SK-N-SH (cell line): ENCODE measurements around the gene FRY. TPM values are rescaled to one million over a fixed set of nuclear protein-coding genes. Genes with fewer than 3 reads are reported as not detected.

Source experiments
- CTCF ChIA-PET: fragments of 300-600, 350-600 bp; formaldehyde crosslinking; extraction: SDS; loops from one replicate; lab custom pipeline; 2021; lab: Yijun Ruan, JAX
- POLR2A ChIA-PET: fragments of 350-600 bp; sonication (Branson Sonifier 250); formaldehyde crosslinking; extraction: SDS; loops from one replicate; lab custom pipeline; 2020; ENCODE audit warnings: antibody characterized with exemption, inconsistent platforms; lab: Yijun Ruan, JAX
- DNase-seq: peaks from one replicate; pipeline ENCODE4 v3.0.0; 2012
- H2AFZ ChIP-seq: fragments of 200-600 bp; sonication (generic); 2 replicates; pipeline ENCODE4 v1.8.1; 2016; ENCODE audit warnings: antibody characterized with exemption, mild to moderate bottlenecking, low read depth
- H3F3A ChIP-seq: fragments of 200-600 bp; sonication (generic); replicated peaks from 2 replicates; pipeline ENCODE3; 2016; ENCODE audit warnings: antibody characterized with exemption, mild to moderate bottlenecking; ENCODE audit not compliant: insufficient read depth
- H3K27ac ChIP-seq, 2 experiments: fragments of 200-500 bp in 1 of 2; fragments of 200-600 bp in 1 of 2; sonication (Bioruptor generic) in 1 of 2; sonication (generic), shearing (Covaris generic) in 1 of 2; 2 replicates each; pipeline versions ENCODE4 v1.5.1 to v1.6.1; 2014 to 2016; ENCODE audit warnings: low read depth in 2 of 2, inconsistent platforms in 1 of 2, low read length in 1 of 2, mild to moderate bottlenecking in 1 of 2, mixed read lengths in 1 of 2
- H3K27me3 ChIP-seq: fragments of 200-600 bp; sonication (generic), shearing (Covaris generic); 2 replicates; pipeline ENCODE4 v1.6.1; 2016; ENCODE audit warnings: mixed run types; ENCODE audit not compliant: insufficient read depth
- H3K36me3 ChIP-seq, 2 experiments: fragments of 200-500 bp in 1 of 2; fragments of 200-600 bp in 1 of 2; sonication (Bioruptor generic) in 1 of 2; sonication (generic) in 1 of 2; replicated peaks in 1 of 2; 2 replicates each; pipeline versions ENCODE3 to v1.5.1; 2014 to 2016; ENCODE audit warnings: low read length in 1 of 2, mild to moderate bottlenecking in 1 of 2; ENCODE audit not compliant: insufficient read depth in 2 of 2, control insufficient read depth in 1 of 2
- H3K4me1 ChIP-seq, 2 experiments: fragments of 200-500 bp in 1 of 2; fragments of 200-600 bp in 1 of 2; sonication (Bioruptor generic) in 1 of 2; sonication (generic), shearing (Covaris generic) in 1 of 2; 2 replicates each; pipeline versions ENCODE4 v1.5.1 to v1.6.1; 2014 to 2016; ENCODE audit warnings: low read depth in 1 of 2, low read length in 1 of 2, mixed run types in 1 of 2; ENCODE audit not compliant: insufficient read depth in 2 of 2, control insufficient read depth in 1 of 2
- H3K4me2 ChIP-seq: fragments of 200-600 bp; sonication (generic), shearing (Covaris generic); 2 replicates; pipeline ENCODE4 v1.6.1; 2017; ENCODE audit warnings: mixed run types
- H3K4me3 ChIP-seq, 2 experiments: fragments of 200-500 bp in 1 of 2; fragments of 200-600 bp in 1 of 2; sonication (Bioruptor generic) in 1 of 2; sonication (generic), shearing (Covaris generic) in 1 of 2; 2 replicates each; pipeline versions ENCODE4 v1.5.1 to v1.8.1; 2014 to 2016; ENCODE audit warnings: low read depth in 2 of 2, inconsistent platforms in 1 of 2, low read length in 1 of 2, mild to moderate bottlenecking in 1 of 2, mixed read lengths in 1 of 2, moderate library complexity in 1 of 2
- H3K79me2 ChIP-seq: fragments of 200-600 bp; sonication (generic); 2 replicates; pipeline ENCODE4 v1.8.1; 2017; ENCODE audit warnings: mild to moderate bottlenecking; ENCODE audit not compliant: insufficient read depth
- H3K9ac ChIP-seq: fragments of 200-600 bp; sonication (generic); 2 replicates; pipeline ENCODE4 v1.6.1; 2017; ENCODE audit warnings: mixed run types
- H3K9me2 ChIP-seq: fragments of 200-600 bp; sonication (generic); 2 replicates; pipeline ENCODE4 v1.6.1; 2017; ENCODE audit warnings: mixed run types
- H3K9me3 ChIP-seq: fragments of 200-600 bp; sonication (generic); 2 replicates; pipeline ENCODE4 v1.6.1; 2017; ENCODE audit warnings: mixed run types, mild to moderate bottlenecking, moderate library complexity
- H4K20me1 ChIP-seq: fragments of 200-600 bp; sonication (generic); 2 replicates; pipeline ENCODE4 v1.6.1; 2017; ENCODE audit warnings: mild to moderate bottlenecking, mixed run types; ENCODE audit not compliant: insufficient read depth
- CHD2 ChIP-seq: fragments of 150-350 bp; IDR thresholded peaks from 2 replicates; pipeline ENCODE4 v1.6.1; 2018; ENCODE audit warnings: low read length; ENCODE audit not compliant: partially characterized antibody
- ELF1 ChIP-seq: IDR thresholded peaks from 2 replicates; pipeline ENCODE4 v1.4.0; 2012
- EP300 ChIP-seq, 2 experiments: IDR thresholded peaks; 2 replicates each; pipeline versions ENCODE4 v1.4.0 to v1.6.1; 2012; ENCODE audit warnings: borderline replicate concordance in 1 of 2, low read depth in 1 of 2, low read length in 1 of 2
- EZH2phosphoT487 ChIP-seq: fragments of 200-600 bp; sonication (generic); IDR thresholded peaks from 2 replicates; pipeline ENCODE4 v1.6.1; 2017; ENCODE audit warnings: low read depth, mixed run types, mild to moderate bottlenecking, antibody characterized with exemption, moderate library complexity, borderline replicate concordance
- FOSL2 ChIP-seq: IDR thresholded peaks from 2 replicates; pipeline ENCODE4 v1.4.0; 2012; ENCODE audit warnings: low read depth, mild to moderate bottlenecking, moderate library complexity, borderline replicate concordance
- FOXM1 ChIP-seq: IDR thresholded peaks from 2 replicates; pipeline ENCODE4 v1.4.0; 2012; ENCODE audit warnings: low read depth, mild to moderate bottlenecking
- GATA2 ChIP-seq: sonication (generic); formaldehyde crosslinking; IDR thresholded peaks from 2 replicates; pipeline ENCODE4 v1.5.0; 2020; ENCODE audit warnings: mild to moderate bottlenecking, missing genetic modification reagents
- JUND ChIP-seq: IDR thresholded peaks from 2 replicates; pipeline ENCODE4 v1.4.0; 2012
- NFIC ChIP-seq: IDR thresholded peaks from 2 replicates; pipeline ENCODE4 v1.4.0; 2012; ENCODE audit warnings: borderline replicate concordance
- RCOR1 ChIP-seq: fragments of 150-350 bp; IDR thresholded peaks from 2 replicates; pipeline ENCODE4 v1.6.1; 2017; ENCODE audit warnings: antibody characterized with exemption, low read length
- RFX5 ChIP-seq: IDR thresholded peaks from 2 replicates; pipeline ENCODE4 v1.6.1; 2012; ENCODE audit warnings: mild to moderate bottlenecking, improper control_type of control experiment, low read length
- SIN3A ChIP-seq: IDR thresholded peaks from 2 replicates; pipeline ENCODE4 v1.6.1; 2012; ENCODE audit warnings: low read depth, mild to moderate bottlenecking, low read length, moderate library complexity, borderline replicate concordance
- TCF12 ChIP-seq: IDR thresholded peaks from 2 replicates; pipeline ENCODE4 v1.4.0; 2012
- TEAD4 ChIP-seq: IDR thresholded peaks from 2 replicates; pipeline ENCODE4 v1.4.0; 2012; ENCODE audit warnings: mild to moderate bottlenecking, borderline replicate concordance; ENCODE audit not compliant: insufficient read depth
- YY1 ChIP-seq: IDR thresholded peaks from 2 replicates; pipeline ENCODE4 v1.4.0; 2012; ENCODE audit warnings: low read depth, mild to moderate bottlenecking
- WGBS: methylation state at CpG from one replicate; pipeline ENCODE4 v1.1.6; 2017; ENCODE audit warnings: low lambda C conversion rate; 5-methylcytosine and 5-hydroxymethylcytosine counted together
- polyA plus RNA-seq, 3 experiments: library from polyadenylated mRNA; depleted of rRNA; stranded (reverse); fragments of >200 nt; gene quantifications; 2 replicates each; pipeline ENCODE4 v1.2.3, GENCODE V29; 2012
- TF ChIP-seq, protein P1 (sequence below): IDR thresholded peaks from 2 replicates; pipeline ENCODE4; 2012
- TF ChIP-seq, protein P2 (sequence below): fragments of 150-350 bp; IDR thresholded peaks from 2 replicates; pipeline ENCODE4 v1.6.1; 2017; ENCODE audit warnings: antibody characterized with exemption, low read length, low read depth, borderline replicate concordance
- TF ChIP-seq, protein P3 (sequence below): IDR thresholded peaks from 2 replicates; pipeline ENCODE4 v1.4.0; 2012; ENCODE audit warnings: low read depth
- TF ChIP-seq, protein P4 (sequence below): fragments of 200-600 bp; sonication (generic); IDR thresholded peaks from 2 replicates; pipeline ENCODE4 v1.6.1; 2017; ENCODE audit warnings: antibody characterized with exemption, mild to moderate bottlenecking, moderate library complexity
- TF ChIP-seq, protein P5 (sequence below): IDR thresholded peaks from 2 replicates; pipeline ENCODE4 v1.4.0; 2012; ENCODE audit warnings: low read depth, borderline replicate concordance

Gene FRY
- polyA plus RNA-seq, 1 of the 3 experiments (the other 2 are of a cell fraction), result 1.4 TPM

DNA sequence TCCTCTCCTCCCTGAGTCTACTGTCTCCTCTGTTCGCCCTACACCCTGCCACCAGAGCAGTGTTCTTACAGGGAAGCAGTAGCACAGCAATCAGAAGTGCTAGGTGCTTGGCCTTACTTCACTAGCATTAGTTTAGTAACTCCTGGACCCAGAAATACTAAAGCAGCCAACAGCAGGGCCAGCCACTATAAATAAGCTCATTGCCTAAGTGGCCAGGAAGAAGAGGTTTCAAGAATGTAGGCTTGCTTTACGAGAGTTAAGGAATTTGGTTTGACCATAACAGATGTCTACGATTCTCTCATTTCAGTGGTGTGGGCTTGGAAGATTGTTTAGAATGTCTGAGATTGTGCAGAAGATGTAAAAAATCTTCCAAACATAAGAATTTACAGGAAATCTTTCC is 180.2 kb downstream of the FRY start:
- TF ChIP-seq, protein P1, sequence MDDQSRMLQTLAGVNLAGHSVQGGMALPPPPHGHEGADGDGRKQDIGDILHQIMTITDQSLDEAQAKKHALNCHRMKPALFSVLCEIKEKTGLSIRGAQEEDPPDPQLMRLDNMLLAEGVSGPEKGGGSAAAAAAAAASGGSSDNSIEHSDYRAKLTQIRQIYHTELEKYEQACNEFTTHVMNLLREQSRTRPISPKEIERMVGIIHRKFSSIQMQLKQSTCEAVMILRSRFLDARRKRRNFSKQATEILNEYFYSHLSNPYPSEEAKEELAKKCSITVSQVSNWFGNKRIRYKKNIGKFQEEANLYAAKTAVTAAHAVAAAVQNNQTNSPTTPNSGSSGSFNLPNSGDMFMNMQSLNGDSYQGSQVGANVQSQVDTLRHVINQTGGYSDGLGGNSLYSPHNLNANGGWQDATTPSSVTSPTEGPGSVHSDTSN, result peak; percentile 14; the same call in 1 of the 2 replicates
- TF ChIP-seq FOXM1 (no peak), EP300 (IDR thresholded peaks at IDR 0.05; ENCODE audit: borderline replicate concordance in 1 of 2, low read depth in 1 of 2, low read length in 1 of 2) (0 out of 4 replicates have a peak, but pooled peaks of 1 of the 2 experiments have one; percentile 20), TCF12 (peak; percentile 70; the same call in 1 of the 2 replicates)
- TF ChIP-seq, all 33 proteins: peak for 3
- Histone ChIP-seq H3K27me3 (no peaks in the 10 kb centered on the region), H3K36me3 (no peaks in the 10 kb centered on the region), H2AFZ (no peak overlapping the region), H3K27ac (peak overlapping the region; percentile 73 to 86), H3F3A (peaks cover 14% of the 10 kb centered on the region), H3K79me2 (no peaks in the 10 kb centered on the region), H3K4me2 (peak overlapping the region; percentile 5; the same call in 1 of the 2 replicates), H3K9me2 (no peaks in the 10 kb centered on the region), H3K9ac (no peak overlapping the region), H3K4me3 (no peak overlapping the region), H3K4me1 (peaks cover 5 to 11% of the 10 kb centered on the region in 2 experiments; a peak in 3 of 4 replicates), H3K9me3 (no peaks in the 10 kb centered on the region), H4K20me1 (no peaks in the 10 kb centered on the region)
- ChIA-PET CTCF (no interaction called here), POLR2A (no interaction called here)
- no peak for DNase-seq
- 49% methylated on average over 3 of the region's 3 CpGs for WGBS

DNA sequence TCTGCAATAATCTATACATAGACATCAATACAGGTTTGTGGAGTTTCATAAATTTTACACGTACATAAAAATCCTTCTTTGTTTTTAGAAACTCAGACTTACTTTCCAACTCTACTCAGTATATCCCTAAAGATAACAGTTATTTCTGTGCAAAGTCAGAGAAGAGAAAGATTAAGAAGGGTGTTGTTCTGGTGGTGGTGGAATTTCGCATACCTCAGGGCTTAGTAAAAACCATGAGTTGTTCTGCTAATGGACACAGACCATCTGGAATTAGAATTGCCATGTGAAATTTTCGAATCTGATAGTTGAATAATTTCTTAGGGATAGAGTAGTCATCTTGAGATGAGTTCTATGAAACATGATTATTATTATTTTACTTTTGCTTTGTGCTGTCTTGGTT is 180.8 kb downstream of the FRY start:
- no peaks in the 10 kb centered on the region for H3K79me2 ChIP-seq
- no peaks in the 10 kb centered on the region for H3K9me3 ChIP-seq
- no peak overlapping the region for H3K4me3 ChIP-seq
- no peaks in the 10 kb centered on the region for H4K20me1 ChIP-seq
- peak overlapping the region; percentile 73 to 86; a peak in 3 of 4 replicates for H3K27ac ChIP-seq
- H3K9me2 ChIP-seq, result no peaks in the 10 kb centered on the region
- peaks cover 14% of the 10 kb centered on the region for H3F3A ChIP-seq
- ChIA-PET POLR2A (no interaction called here), CTCF (interaction anchor here (0.9 kb wide), 1 partner anchor 48 kb away, joined by 3 read pairs; no protein-coding TSS in a partner anchor)
- peak overlapping the region; percentile 5; the same call in 1 of the 2 replicates for H3K4me2 ChIP-seq
- 47% methylated on average over 3 of the region's 3 CpGs for WGBS
- H3K27me3 ChIP-seq, result no peaks in the 10 kb centered on the region
- no peaks in the 10 kb centered on the region for H3K36me3 ChIP-seq
- peaks cover 5 to 6% of the 10 kb centered on the region in 2 experiments; a peak in 3 of 4 replicates for H3K4me1 ChIP-seq
- peak overlapping the region; percentile 32; the same call in 1 of the 2 replicates for H2AFZ ChIP-seq
- DNase-seq, result no peak
- no peak overlapping the region; the same call in 1 of the 2 replicates for H3K9ac ChIP-seq
- TF ChIP-seq EZH2phosphoT487 (no peak), RFX5 (no peak), SIN3A (no peak), NFIC (no peak), FOSL2 (peak; percentile 21; the same call in 1 of the 2 replicates), JUND (no peak; the same call in 1 of the 2 replicates), TEAD4 (0 out of 2 replicates have a peak, but pooled peaks have one; percentile 20), ELF1 (no peak), CHD2 (no peak), YY1 (no peak), RCOR1 (no peak), EP300 (IDR thresholded peaks at IDR 0.05; ENCODE audit: borderline replicate concordance in 1 of 2, low read depth in 1 of 2, low read length in 1 of 2) (no peak), GATA2 (CRISPR knock-in tag) (no peak), FOXM1 (no peak)
- TF ChIP-seq, protein P2, sequence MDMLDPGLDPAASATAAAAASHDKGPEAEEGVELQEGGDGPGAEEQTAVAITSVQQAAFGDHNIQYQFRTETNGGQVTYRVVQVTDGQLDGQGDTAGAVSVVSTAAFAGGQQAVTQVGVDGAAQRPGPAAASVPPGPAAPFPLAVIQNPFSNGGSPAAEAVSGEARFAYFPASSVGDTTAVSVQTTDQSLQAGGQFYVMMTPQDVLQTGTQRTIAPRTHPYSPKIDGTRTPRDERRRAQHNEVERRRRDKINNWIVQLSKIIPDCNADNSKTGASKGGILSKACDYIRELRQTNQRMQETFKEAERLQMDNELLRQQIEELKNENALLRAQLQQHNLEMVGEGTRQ, result no peak
- TF ChIP-seq, protein P3, sequence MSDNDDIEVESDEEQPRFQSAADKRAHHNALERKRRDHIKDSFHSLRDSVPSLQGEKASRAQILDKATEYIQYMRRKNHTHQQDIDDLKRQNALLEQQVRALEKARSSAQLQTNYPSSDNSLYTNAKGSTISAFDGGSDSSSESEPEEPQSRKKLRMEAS, result no peak
- TF ChIP-seq, protein P4, sequence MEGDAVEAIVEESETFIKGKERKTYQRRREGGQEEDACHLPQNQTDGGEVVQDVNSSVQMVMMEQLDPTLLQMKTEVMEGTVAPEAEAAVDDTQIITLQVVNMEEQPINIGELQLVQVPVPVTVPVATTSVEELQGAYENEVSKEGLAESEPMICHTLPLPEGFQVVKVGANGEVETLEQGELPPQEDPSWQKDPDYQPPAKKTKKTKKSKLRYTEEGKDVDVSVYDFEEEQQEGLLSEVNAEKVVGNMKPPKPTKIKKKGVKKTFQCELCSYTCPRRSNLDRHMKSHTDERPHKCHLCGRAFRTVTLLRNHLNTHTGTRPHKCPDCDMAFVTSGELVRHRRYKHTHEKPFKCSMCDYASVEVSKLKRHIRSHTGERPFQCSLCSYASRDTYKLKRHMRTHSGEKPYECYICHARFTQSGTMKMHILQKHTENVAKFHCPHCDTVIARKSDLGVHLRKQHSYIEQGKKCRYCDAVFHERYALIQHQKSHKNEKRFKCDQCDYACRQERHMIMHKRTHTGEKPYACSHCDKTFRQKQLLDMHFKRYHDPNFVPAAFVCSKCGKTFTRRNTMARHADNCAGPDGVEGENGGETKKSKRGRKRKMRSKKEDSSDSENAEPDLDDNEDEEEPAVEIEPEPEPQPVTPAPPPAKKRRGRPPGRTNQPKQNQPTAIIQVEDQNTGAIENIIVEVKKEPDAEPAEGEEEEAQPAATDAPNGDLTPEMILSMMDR, result no peak
- TF ChIP-seq, protein P1, result peak; percentile 24; the same call in 1 of the 2 replicates
- TF ChIP-seq, protein P5, sequence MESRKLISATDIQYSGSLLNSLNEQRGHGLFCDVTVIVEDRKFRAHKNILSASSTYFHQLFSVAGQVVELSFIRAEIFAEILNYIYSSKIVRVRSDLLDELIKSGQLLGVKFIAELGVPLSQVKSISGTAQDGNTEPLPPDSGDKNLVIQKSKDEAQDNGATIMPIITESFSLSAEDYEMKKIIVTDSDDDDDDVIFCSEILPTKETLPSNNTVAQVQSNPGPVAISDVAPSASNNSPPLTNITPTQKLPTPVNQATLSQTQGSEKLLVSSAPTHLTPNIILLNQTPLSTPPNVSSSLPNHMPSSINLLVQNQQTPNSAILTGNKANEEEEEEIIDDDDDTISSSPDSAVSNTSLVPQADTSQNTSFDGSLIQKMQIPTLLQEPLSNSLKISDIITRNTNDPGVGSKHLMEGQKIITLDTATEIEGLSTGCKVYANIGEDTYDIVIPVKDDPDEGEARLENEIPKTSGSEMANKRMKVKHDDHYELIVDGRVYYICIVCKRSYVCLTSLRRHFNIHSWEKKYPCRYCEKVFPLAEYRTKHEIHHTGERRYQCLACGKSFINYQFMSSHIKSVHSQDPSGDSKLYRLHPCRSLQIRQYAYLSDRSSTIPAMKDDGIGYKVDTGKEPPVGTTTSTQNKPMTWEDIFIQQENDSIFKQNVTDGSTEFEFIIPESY, result no peak
